ENCODE measurements around the gene PLA2G4C.

The PLA2G4C gene

DNA sequence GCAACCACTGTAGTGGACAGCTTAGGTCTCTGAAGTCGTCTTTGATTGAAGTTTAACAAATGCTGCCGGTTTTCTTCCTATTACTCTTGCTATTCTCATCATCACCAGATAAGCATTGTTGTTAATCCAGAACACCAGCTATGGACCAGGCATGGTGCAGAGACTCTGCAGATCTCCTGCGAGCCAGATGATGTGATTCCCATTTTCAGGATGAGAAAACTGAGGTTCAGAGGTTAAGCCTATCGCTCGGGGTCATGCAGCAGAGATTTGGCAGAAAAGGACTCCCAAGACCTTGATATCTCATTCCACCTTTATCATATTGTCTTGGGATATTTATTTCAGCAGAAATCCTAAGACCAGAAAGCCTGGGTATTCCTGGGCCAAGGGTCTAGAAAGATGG is 50.2 kb downstream of the PLA2G4C start:
- Histone ChIP-seq H3K27me3 (replicated peaks; ENCODE audit: control insufficient read depth, insufficient read depth, low read length) (no peaks in the 10 kb centered on the region), H3K4me3 (replicated peaks; ENCODE audit: low read depth, low read length) (no peak overlapping the region), H3K36me3 (ENCODE audit: control insufficient read depth, insufficient read depth, low read length) (no peaks in the 10 kb centered on the region)
- TF ChIP-seq, protein P1, sequence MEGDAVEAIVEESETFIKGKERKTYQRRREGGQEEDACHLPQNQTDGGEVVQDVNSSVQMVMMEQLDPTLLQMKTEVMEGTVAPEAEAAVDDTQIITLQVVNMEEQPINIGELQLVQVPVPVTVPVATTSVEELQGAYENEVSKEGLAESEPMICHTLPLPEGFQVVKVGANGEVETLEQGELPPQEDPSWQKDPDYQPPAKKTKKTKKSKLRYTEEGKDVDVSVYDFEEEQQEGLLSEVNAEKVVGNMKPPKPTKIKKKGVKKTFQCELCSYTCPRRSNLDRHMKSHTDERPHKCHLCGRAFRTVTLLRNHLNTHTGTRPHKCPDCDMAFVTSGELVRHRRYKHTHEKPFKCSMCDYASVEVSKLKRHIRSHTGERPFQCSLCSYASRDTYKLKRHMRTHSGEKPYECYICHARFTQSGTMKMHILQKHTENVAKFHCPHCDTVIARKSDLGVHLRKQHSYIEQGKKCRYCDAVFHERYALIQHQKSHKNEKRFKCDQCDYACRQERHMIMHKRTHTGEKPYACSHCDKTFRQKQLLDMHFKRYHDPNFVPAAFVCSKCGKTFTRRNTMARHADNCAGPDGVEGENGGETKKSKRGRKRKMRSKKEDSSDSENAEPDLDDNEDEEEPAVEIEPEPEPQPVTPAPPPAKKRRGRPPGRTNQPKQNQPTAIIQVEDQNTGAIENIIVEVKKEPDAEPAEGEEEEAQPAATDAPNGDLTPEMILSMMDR (IDR thresholded peaks at IDR 0.05; ENCODE audit: insufficient read depth, low read length, poor library complexity, severe bottlenecking): no peak
- DNase-seq (ENCODE audit: extremely low read depth, insufficient read length): no peak

GRCh38 chr19:48059331-48059730 is 51.3 kb downstream of the PLA2G4C start:
- Histone ChIP-seq H3K27me3 (replicated peaks; ENCODE audit: control insufficient read depth, insufficient read depth, low read length) (no peaks in the 10 kb centered on the region), H3K36me3 (ENCODE audit: control insufficient read depth, insufficient read depth, low read length) (no peaks in the 10 kb centered on the region), H3K4me3 (replicated peaks; ENCODE audit: low read depth, low read length) (no peak overlapping the region)
- TF ChIP-seq, protein P1 (IDR thresholded peaks at IDR 0.05; ENCODE audit: insufficient read depth, low read length, poor library complexity, severe bottlenecking): no peak
- no peak for DNase-seq (ENCODE audit: extremely low read depth, insufficient read length)

DNA sequence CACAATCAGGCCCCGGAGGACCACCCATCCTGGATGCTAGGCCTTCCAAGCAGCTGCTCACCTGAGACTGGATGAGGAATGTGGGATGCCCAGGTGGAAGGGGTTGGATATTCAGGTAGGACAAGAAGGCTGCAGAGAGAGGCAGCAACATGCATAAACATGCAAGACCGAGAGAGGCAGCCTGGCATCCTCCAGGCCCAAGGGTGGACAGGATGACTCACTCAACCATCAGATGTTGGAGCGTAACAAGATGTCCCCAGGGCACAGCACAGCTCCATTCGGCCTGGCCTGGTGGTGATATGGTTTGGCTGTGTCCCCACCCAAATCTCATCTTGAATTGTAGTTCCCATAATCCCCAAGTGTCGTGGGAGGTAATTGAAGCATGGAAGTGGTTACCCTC is 56.8 kb downstream of the PLA2G4C start:
- no peaks in the 10 kb centered on the region for H3K27me3 ChIP-seq (replicated peaks; ENCODE audit: control insufficient read depth, insufficient read depth, low read length)
- TF ChIP-seq, protein P1 (IDR thresholded peaks at IDR 0.05; ENCODE audit: insufficient read depth, low read length, poor library complexity, severe bottlenecking): no peak

DNA sequence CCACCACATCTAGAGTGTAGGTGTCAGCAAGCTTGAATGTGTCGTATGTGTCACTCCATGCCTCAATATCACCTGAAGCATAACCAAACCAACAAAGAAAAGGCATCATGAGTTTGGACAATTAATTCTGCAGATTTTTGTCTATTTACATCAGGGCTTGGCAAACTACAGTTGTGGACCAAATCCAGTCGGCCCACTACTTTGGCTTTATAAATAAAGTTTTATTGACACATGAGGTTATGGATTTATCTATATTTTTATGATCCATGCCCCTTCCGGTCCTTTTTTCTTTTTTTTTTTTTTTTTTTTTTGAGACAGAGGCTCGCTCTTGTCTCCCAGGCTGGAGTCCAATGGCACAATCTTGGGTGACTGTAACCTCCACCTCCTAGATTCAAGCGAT is 57.5 kb downstream of the PLA2G4C start:
- Histone ChIP-seq H3K27me3 (replicated peaks; ENCODE audit: control insufficient read depth, insufficient read depth, low read length) (no peaks in the 10 kb centered on the region), H3K4me3 (replicated peaks; ENCODE audit: low read depth, low read length) (no peak overlapping the region), H3K36me3 (ENCODE audit: control insufficient read depth, insufficient read depth, low read length) (no peaks in the 10 kb centered on the region)
- DNase-seq (ENCODE audit: extremely low read depth, insufficient read length): no peak
- TF ChIP-seq, protein P1 (IDR thresholded peaks at IDR 0.05; ENCODE audit: insufficient read depth, low read length, poor library complexity, severe bottlenecking): no peak

More for the DNA sequence above, 56.8 kb downstream of the PLA2G4C start:
- Histone ChIP-seq H3K36me3 (ENCODE audit: control insufficient read depth, insufficient read depth, low read length) (no peaks in the 10 kb centered on the region), H3K4me3 (replicated peaks; ENCODE audit: low read depth, low read length) (no peak overlapping the region)
- DNase-seq (ENCODE audit: extremely low read depth, insufficient read length): no peak

DNA sequence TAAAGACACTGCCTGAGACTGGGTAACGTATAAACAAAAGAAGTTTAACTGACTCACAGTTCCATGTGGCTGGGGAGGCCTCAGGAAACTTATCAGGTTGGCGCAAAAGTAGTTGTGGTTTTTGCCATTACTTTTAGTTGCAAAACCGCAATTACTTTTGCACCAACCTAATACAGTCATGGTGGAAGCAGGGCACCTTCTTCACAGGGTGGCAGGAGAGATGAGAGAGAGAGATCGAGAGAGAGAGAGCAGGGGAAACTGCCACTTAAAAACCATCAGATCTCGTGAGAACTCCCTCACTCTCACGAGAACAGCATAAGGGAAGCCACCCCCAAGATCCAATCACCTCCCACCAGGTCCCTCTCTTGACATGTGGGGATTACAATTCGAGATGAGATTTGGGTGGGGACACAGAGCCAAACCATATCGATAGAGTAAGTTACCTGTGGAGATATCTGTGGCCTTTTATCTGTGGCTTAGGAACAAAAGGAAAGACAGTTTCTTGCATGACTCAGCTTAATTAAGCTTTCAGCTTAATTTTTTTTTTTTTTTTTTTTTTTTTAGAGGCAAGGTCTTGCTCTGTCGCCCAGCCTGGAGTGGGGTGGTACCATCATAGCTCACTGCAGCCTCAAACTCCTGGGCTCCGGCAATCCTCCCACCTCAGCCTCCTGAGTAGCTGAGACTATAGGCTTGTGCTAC is 59.1 kb downstream of the PLA2G4C start:
- Histone ChIP-seq H3K27me3 (replicated peaks; ENCODE audit: control insufficient read depth, insufficient read depth, low read length) (no peaks in the 10 kb centered on the region), H3K36me3 (ENCODE audit: control insufficient read depth, insufficient read depth, low read length) (no peaks in the 10 kb centered on the region), H3K4me3 (replicated peaks; ENCODE audit: low read depth, low read length) (no peak overlapping the region)
- TF ChIP-seq, protein P1 (IDR thresholded peaks at IDR 0.05; ENCODE audit: insufficient read depth, low read length, poor library complexity, severe bottlenecking): no peak
- no peak for DNase-seq (ENCODE audit: extremely low read depth, insufficient read length)

DNA sequence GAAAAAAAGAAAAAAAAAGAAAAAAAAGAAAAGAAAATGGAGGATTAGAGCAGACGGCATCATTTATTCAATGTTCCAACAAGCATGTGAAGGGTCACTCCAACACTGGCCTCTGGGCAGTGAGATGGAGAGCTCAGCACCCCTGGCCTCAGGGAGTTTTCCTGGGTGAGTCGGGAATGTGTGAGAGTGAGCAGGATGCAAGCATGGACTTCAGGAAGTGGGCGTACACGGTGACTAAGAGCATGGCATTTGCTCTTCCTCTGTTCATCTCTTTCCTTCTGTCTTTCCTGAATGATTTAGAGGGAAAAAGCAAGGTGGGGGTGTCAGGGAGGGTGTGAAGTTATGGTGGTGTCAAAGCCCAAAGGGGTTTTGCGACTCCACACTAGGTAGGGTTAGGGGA is 66.1 kb downstream of the PLA2G4C start:
- Histone ChIP-seq H3K4me3 (replicated peaks; ENCODE audit: low read depth, low read length) (no peak overlapping the region), H3K36me3 (ENCODE audit: control insufficient read depth, insufficient read depth, low read length) (no peaks in the 10 kb centered on the region), H3K27me3 (replicated peaks; ENCODE audit: control insufficient read depth, insufficient read depth, low read length) (no peaks in the 10 kb centered on the region)
- TF ChIP-seq, protein P1 (IDR thresholded peaks at IDR 0.05; ENCODE audit: insufficient read depth, low read length, poor library complexity, severe bottlenecking): no peak
- DNase-seq (ENCODE audit: extremely low read depth, insufficient read length): no peak
